Tibial artery (tissue), 4 donors: ENCODE measurements around the gene ATP9A.

ENCODE experiments used
- DNase-seq, 2 donors: peaks; one replicate each; pipeline ENCODE4 v3.0.0-alpha.2; 2019
- H3K27ac ChIP-seq, 2 donors: fragments of 200-600 bp; sonication (generic) in 1 of 2; 1 replicate in 1 of 2; 2 replicates in 1 of 2; pipeline ENCODE4 v1.5.1; 2018 to 2019; ENCODE audit warnings: mild to moderate bottlenecking in 1 of 2
- H3K27me3 ChIP-seq, 2 donors: fragments of 200-600 bp; sonication (generic) in 1 of 2; one replicate each; pipeline versions ENCODE4 v1.5.1 to v1.6.0; 2016 to 2019
- H3K36me3 ChIP-seq, 3 donors: fragments of 200-600 bp; sonication (generic) in 2 of 3; one replicate each; pipeline ENCODE4 v1.5.1; 2016 to 2019; ENCODE audit warnings: mild to moderate bottlenecking in 2 of 3
- H3K4me1 ChIP-seq, 4 donors: fragments of 200-600 bp; sonication (generic) in 2 of 4; 1 replicate in 3 of 4; 2 replicates in 1 of 4; pipeline ENCODE4 v1.5.1; 2016 to 2019
- H3K4me3 ChIP-seq, 2 donors: fragments of 200-600 bp; sonication (generic) in 1 of 2; 1 replicate in 1 of 2; 2 replicates in 1 of 2; pipeline ENCODE4 v1.5.1; 2018 to 2019; ENCODE audit warnings: mild to moderate bottlenecking in 2 of 2
- H3K9me3 ChIP-seq, 3 donors: fragments of 200-600 bp; sonication (generic) in 1 of 3; one replicate each; pipeline ENCODE4 v1.5.1; 2016 to 2019
- intact Hi-C: fragments of 100-400 bp; cut with DNase I; formaldehyde crosslinking; loops from one replicate; pipeline ENCODE4 v1.15.0; 2023; ENCODE audit warnings: low total_unique reads
- TF ChIP-seq, protein P1 (sequence below), 2 experiments: fragments of 200-600 bp in 1 of 2; fragments of 450-650 bp in 1 of 2; IDR thresholded peaks; one replicate each; pipeline ENCODE4 v1.5.1; 2017 to 2019; ENCODE audit warnings: antibody characterized with exemption in 2 of 2, mild to moderate bottlenecking in 1 of 2, moderate library complexity in 1 of 2

Gene ATP9A

DNA sequence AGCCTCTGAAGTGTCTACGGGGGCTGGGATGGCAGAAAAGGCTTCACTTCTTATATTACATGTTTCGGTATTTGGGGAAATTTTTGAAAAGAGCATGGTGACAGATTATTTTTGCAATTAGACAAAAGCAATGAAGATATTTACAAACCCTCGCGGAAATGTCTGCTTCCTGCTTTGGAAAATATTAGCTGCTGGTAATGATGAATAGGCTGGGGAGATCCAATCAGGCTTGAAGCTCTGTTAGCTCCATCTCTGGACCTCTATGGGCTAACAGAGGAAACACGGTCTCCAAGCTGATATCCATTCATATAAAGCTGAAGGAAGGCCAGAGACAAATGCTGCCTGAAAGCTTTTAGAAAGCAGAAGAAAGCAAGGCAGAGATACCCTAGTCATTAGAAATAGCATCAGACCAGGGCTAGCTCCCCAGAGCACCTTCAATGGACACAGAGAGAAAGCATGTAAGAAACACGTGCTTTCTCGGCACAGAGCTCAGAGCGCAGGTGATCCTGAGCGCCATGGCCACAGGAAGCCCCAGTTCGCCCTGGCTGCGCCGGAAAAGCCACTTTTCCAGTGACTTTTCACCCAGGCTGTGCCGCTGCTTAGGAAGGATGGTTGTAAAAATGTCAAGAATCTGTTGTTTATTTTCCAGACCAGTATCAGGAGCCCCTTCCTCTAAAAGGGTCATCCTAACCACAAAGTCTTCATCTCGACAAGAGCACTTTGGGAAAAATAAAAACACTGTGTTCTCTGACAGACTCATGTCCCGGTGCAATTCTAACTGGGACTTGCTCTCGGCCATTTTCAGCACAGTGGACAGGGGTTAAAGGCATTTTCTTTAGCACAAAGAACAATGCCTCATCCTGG, 157.2 kb downstream of the ATP9A start:
- DNase-seq = no peak
- peaks cover 38 to 79% (median 50%) of the 10 kb centered on the region in 3 donors for H3K36me3 ChIP-seq
- no peaks in the 10 kb centered on the region for H3K27me3 ChIP-seq
- no peaks in the 10 kb centered on the region for H3K4me1 ChIP-seq
- no peaks in the 10 kb centered on the region for H3K9me3 ChIP-seq
- TF ChIP-seq, protein P1, sequence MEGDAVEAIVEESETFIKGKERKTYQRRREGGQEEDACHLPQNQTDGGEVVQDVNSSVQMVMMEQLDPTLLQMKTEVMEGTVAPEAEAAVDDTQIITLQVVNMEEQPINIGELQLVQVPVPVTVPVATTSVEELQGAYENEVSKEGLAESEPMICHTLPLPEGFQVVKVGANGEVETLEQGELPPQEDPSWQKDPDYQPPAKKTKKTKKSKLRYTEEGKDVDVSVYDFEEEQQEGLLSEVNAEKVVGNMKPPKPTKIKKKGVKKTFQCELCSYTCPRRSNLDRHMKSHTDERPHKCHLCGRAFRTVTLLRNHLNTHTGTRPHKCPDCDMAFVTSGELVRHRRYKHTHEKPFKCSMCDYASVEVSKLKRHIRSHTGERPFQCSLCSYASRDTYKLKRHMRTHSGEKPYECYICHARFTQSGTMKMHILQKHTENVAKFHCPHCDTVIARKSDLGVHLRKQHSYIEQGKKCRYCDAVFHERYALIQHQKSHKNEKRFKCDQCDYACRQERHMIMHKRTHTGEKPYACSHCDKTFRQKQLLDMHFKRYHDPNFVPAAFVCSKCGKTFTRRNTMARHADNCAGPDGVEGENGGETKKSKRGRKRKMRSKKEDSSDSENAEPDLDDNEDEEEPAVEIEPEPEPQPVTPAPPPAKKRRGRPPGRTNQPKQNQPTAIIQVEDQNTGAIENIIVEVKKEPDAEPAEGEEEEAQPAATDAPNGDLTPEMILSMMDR (IDR thresholded peaks at IDR 0.05) = no peak
- H3K27ac ChIP-seq = no peak overlapping the region
- H3K4me3 ChIP-seq = no peak overlapping the region
- intact Hi-C loops = loop anchor here (10.0 kb wide), 1 partner anchor 516 kb away; no protein-coding TSS in a partner anchor

DNA sequence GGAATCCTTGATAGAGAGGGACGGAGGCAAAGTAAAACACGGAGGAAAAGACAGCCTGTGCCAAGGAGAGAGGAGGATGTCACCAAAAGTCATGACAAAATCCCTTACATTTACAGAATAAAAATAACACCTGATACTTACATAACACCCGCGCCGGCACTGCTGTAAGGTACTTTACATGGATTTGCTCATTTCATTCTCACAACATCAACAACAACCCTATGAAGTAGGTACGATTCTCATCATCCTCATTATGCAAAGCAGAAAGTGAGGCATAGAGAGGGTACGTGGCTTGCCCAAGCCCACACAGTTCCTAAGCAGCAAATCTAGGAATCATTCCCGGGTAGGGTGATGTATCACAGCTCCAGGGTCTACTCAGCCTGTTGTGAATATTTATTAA, 158.1 kb downstream of the ATP9A start:
- TF ChIP-seq, protein P1 (IDR thresholded peaks at IDR 0.05) = no peak
- H3K4me3 ChIP-seq = no peak overlapping the region
- no peaks in the 10 kb centered on the region for H3K4me1 ChIP-seq
- no peak overlapping the region for H3K27ac ChIP-seq
- H3K9me3 ChIP-seq = no peaks in the 10 kb centered on the region
- DNase-seq = no peak
- H3K27me3 ChIP-seq = no peaks in the 10 kb centered on the region
- intact Hi-C loops = loop anchor here (10.0 kb wide), 1 partner anchor 515 kb away; no protein-coding TSS in a partner anchor
- peaks cover 38 to 81% (median 56%) of the 10 kb centered on the region in 3 donors for H3K36me3 ChIP-seq

DNA sequence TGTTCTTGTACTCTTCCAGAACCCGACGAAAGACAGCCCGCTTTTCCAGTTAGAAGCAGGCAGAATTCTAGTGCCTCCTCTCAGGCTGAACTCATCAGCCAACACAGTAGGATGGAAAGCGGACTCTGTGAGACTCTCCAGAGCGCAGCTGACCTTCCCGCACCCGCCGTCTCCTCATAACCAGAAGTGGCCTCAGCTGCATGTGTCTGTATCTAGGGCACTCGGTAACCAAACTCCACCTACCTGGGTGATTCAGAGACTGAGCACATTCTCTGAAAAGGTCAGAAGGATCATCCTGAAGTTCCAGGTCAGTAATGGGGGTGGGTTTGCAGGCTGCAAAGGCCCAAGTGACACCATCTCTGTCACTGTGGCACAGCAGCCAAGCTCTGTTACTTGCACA, 158.9 kb downstream of the ATP9A start:
- DNase-seq = no peak
- Histone ChIP-seq H3K36me3 (peaks cover 44 to 90% (median 64%) of the 10 kb centered on the region in 3 donors), H3K4me3 (no peak overlapping the region), H3K27ac (no peak overlapping the region), H3K9me3 (no peaks in the 10 kb centered on the region), H3K4me1 (no peaks in the 10 kb centered on the region), H3K27me3 (no peaks in the 10 kb centered on the region)
- intact Hi-C loops = no loop called here
- TF ChIP-seq, protein P1 (IDR thresholded peaks at IDR 0.05) = no peak

DNA sequence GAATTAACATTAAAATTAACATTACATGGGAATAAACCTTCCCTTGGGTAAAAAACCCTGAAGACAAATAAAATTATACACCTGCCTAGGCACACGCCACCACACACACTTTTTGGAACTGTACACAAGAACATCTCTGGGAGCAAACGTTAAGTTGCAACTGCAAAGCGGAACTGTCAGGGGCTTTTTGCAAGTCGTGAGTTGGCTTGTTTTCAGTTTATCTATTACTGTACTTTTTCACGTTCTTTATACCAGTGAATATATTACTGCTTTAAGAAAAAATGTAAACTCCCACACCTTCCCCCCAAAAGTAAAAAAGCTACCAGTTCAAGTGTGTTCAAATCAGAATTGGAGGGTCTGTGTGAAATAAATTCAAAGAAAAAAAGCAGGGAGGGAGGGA, 160.1 kb downstream of the ATP9A start:
- Histone ChIP-seq H3K4me3 (no peak overlapping the region), H3K4me1 (no peaks in the 10 kb centered on the region), H3K36me3 (peaks cover 49 to 94% (median 65%) of the 10 kb centered on the region in 3 donors), H3K27ac (no peak overlapping the region), H3K27me3 (no peaks in the 10 kb centered on the region), H3K9me3 (no peaks in the 10 kb centered on the region)
- no peak for DNase-seq
- TF ChIP-seq, protein P1 (IDR thresholded peaks at IDR 0.05) = no peak
- intact Hi-C loops = no loop called here

DNA sequence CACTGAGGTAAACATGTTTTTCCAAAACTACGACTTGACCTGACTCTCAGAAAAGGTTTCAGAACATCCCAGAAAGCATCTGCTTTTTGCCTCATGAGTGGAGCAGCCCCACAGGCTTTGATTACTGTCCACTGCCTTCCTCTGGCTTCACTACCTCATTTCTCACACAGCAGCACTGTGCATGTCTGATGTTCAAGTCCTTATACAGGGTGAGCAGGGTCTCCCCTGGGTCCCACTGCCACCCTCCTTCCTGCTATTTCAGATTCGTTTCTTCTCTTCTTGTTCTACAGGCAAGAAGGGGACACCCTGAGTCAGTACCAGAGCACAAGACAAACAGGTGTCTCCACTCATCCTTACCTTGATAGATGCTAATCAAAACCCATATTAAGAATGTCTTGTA, 161.0 kb downstream of the ATP9A start:
- Histone ChIP-seq H3K27me3 (no peaks in the 10 kb centered on the region), H3K4me1 (no peaks in the 10 kb centered on the region), H3K9me3 (no peaks in the 10 kb centered on the region), H3K27ac (no peak overlapping the region), H3K36me3 (peaks cover 41 to 94% (median 60%) of the 10 kb centered on the region in 3 donors), H3K4me3 (no peak overlapping the region)
- no peak for DNase-seq
- TF ChIP-seq, protein P1 (IDR thresholded peaks at IDR 0.05) = no peak
- intact Hi-C loops = no loop called here
